Hepatocyte (in vitro differentiated cells): ENCODE measurements around the gene VAV2. TPM values are rescaled to one million over a fixed set of nuclear protein-coding genes. Genes with fewer than 3 reads are reported as not detected.

Source experiments
- DNase-seq: peaks from one replicate; pipeline ENCODE4 v3.0.0-alpha.2; 2016; ENCODE audit warnings: low spot score
- H2AFZ ChIP-seq: fragments of 200-600 bp; sonication (generic); 2 replicates; pipeline ENCODE4 v1.6.0; 2016; ENCODE audit warnings: antibody characterized with exemption, mild to moderate bottlenecking
- H3K27ac ChIP-seq: fragments of 200-600 bp; sonication (generic); 2 replicates; pipeline ENCODE4 v1.5.1; 2016; ENCODE audit warnings: mild to moderate bottlenecking
- H3K27me3 ChIP-seq: fragments of 200-600 bp; sonication (generic); 2 replicates; pipeline ENCODE4 v1.6.1; 2016
- H3K36me3 ChIP-seq: fragments of 200-600 bp; sonication (generic); replicated peaks from 2 replicates; pipeline ENCODE4 v1.5.1; 2016; ENCODE audit warnings: low read depth; ENCODE audit not compliant: insufficient read depth
- H3K4me1 ChIP-seq: fragments of 200-600 bp; sonication (generic); 2 replicates; pipeline ENCODE4 v1.5.1; 2016; ENCODE audit warnings: mild to moderate bottlenecking, moderate library complexity; ENCODE audit not compliant: insufficient read depth
- H3K4me2 ChIP-seq: fragments of 200-600 bp; sonication (generic); 2 replicates; pipeline ENCODE4 v1.6.0; 2016
- H3K4me3 ChIP-seq: fragments of 200-600 bp; sonication (generic); 2 replicates; pipeline ENCODE4 v1.5.1; 2016; ENCODE audit warnings: mild to moderate bottlenecking
- H3K79me2 ChIP-seq: fragments of 200-600 bp; sonication (generic); 2 replicates; pipeline ENCODE4 v1.6.0; 2017; ENCODE audit warnings: mild to moderate bottlenecking
- H3K9me2 ChIP-seq: fragments of 200-600 bp; sonication (generic); replicated peaks from 2 replicates; pipeline ENCODE4 v1.6.0; 2017; ENCODE audit warnings: mild to moderate bottlenecking; ENCODE audit not compliant: insufficient read depth
- H3K9me3 ChIP-seq: fragments of 200-600 bp; sonication (generic); 2 replicates; pipeline ENCODE4 v1.5.1; 2016; ENCODE audit warnings: low read depth, mild to moderate bottlenecking
- H4K20me1 ChIP-seq: fragments of 200-600 bp; sonication (generic); 2 replicates; pipeline ENCODE4 v1.6.0; 2016; ENCODE audit warnings: mild to moderate bottlenecking; ENCODE audit not compliant: insufficient read depth, poor library complexity, severe bottlenecking
- EZH2 ChIP-seq: fragments of 200-600 bp; sonication (generic); IDR thresholded peaks from 2 replicates; pipeline ENCODE4 v1.6.1; 2016; ENCODE audit warnings: antibody characterized with exemption, mild to moderate bottlenecking, borderline replicate concordance
- EZH2phosphoT487 ChIP-seq: fragments of 200-600 bp; sonication (generic); IDR thresholded peaks from one replicate; pipeline ENCODE4 v1.6.1; 2018; ENCODE audit warnings: antibody characterized with exemption, mild to moderate bottlenecking, low read depth, moderate library complexity; ENCODE audit not compliant: unreplicated experiment, severe bottlenecking
- WGBS: methylation state at CpG from one replicate; pipeline ENCODE4 v1.1.6; 2016; ENCODE audit warnings: low lambda C conversion rate; ENCODE audit errors: missing lambda C conversion rate; 5-methylcytosine and 5-hydroxymethylcytosine counted together
- polyA plus RNA-seq: library from polyadenylated mRNA; unstranded; fragments of >200 nt; fragmentation: Nextera tagmentation; extraction: Ambion mirVana; gene quantifications from 2 replicates; pipeline ENCODE4 v1.2.1, GENCODE V29; 2016
- total RNA-seq: library from RNA; depleted of rRNA; stranded (reverse); fragments of >200 nt; gene quantifications from 2 replicates; pipeline ENCODE4 v1.2.3, GENCODE V29; 2014
- TF ChIP-seq, protein P1 (sequence below): fragments of 200-600 bp; sonication (generic); IDR thresholded peaks from 2 replicates; pipeline ENCODE4 v1.5.1; 2016; ENCODE audit warnings: antibody characterized with exemption, mild to moderate bottlenecking; ENCODE audit not compliant: poor library complexity

VAV2 gene
- total and polyA plus RNA-seq, 2 experiments from 2014 or later = 24.9 to 27.7 TPM

- no peak for TF ChIP-seq EZH2
- TF ChIP-seq, protein P1, sequence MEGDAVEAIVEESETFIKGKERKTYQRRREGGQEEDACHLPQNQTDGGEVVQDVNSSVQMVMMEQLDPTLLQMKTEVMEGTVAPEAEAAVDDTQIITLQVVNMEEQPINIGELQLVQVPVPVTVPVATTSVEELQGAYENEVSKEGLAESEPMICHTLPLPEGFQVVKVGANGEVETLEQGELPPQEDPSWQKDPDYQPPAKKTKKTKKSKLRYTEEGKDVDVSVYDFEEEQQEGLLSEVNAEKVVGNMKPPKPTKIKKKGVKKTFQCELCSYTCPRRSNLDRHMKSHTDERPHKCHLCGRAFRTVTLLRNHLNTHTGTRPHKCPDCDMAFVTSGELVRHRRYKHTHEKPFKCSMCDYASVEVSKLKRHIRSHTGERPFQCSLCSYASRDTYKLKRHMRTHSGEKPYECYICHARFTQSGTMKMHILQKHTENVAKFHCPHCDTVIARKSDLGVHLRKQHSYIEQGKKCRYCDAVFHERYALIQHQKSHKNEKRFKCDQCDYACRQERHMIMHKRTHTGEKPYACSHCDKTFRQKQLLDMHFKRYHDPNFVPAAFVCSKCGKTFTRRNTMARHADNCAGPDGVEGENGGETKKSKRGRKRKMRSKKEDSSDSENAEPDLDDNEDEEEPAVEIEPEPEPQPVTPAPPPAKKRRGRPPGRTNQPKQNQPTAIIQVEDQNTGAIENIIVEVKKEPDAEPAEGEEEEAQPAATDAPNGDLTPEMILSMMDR = no peak
- no peak for TF ChIP-seq EZH2phosphoT487
- Histone ChIP-seq H3K27ac (no peak overlapping the region), H3K27me3 (no peaks in the 10 kb centered on the region), H3K36me3 (no peaks in the 10 kb centered on the region), H2AFZ (no peak overlapping the region), H4K20me1 (peaks cover 11% of the 10 kb centered on the region), H3K9me2 (no peaks in the 10 kb centered on the region), H3K4me2 (no peak overlapping the region), H3K79me2 (peaks cover 70% of the 10 kb centered on the region), H3K4me3 (no peak overlapping the region), H3K4me1 (peaks cover 5% of the 10 kb centered on the region), H3K9me3 (no peaks in the 10 kb centered on the region)
- no peak for DNase-seq
- WGBS = 85% methylated on average over 15 of the region's 15 CpGs
Measured at GRCh38 chr9:133932181-133932580, 59.9 kb downstream of the VAV2 start.

DNA sequence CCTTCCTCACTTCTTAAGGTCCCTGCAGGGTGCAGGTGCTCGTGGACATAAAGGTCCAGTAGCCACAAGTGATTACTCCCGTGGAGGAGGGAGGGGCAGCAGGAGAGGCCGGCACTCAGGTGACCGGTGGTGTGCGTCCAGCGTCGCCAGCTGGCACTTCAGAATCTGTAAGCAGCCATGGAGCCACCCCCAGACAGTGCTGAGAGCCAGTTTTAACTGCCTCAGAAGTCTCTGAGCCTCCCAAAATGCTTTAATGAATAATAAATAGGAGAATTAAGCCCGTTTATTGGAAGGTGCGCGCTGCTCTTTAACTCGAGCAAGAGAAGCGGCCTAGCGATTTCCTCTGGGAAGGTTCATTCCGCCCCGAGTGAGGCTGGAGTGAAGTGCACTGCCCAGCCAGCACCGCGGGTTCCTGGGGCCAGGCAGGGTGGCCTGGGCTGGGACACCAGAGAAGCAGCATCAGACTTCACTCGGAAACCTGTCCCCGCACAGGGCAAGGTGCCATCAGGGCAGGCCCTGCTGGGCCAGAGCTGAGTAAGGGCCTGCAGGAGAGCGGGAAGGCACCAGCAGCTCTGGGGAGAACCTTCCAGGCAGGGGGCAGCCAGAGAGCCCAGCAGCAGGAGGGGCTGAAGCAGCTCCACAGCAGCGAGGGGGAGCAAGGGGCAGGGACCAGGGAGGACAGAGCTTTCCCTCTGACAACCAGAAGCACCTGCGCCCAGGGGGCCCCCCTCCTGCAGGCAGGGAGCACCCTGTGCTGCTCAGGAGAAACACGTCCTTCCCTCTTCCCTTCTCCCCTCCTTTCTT, 61.2 kb downstream of the VAV2 start:
- H3K36me3 ChIP-seq = no peaks in the 10 kb centered on the region
- H3K27ac ChIP-seq = no peak overlapping the region
- H3K4me2 ChIP-seq = no peak overlapping the region
- no peak for TF ChIP-seq EZH2phosphoT487
- H3K9me2 ChIP-seq = no peaks in the 10 kb centered on the region
- no peaks in the 10 kb centered on the region for H3K4me1 ChIP-seq
- H3K4me3 ChIP-seq = no peak overlapping the region
- peaks cover 76% of the 10 kb centered on the region for H3K79me2 ChIP-seq
- no peak for DNase-seq
- H4K20me1 ChIP-seq = peaks cover 21% of the 10 kb centered on the region
- WGBS = 83% methylated on average over 23 of the region's 23 CpGs
- H2AFZ ChIP-seq = no peak overlapping the region
- no peaks in the 10 kb centered on the region for H3K27me3 ChIP-seq
- no peaks in the 10 kb centered on the region for H3K9me3 ChIP-seq

GRCh38 chr9:133930046-133930681, 62.0 kb downstream of the VAV2 start:
- H3K4me1 ChIP-seq = no peaks in the 10 kb centered on the region
- no peaks in the 10 kb centered on the region for H3K36me3 ChIP-seq
- H3K27me3 ChIP-seq = no peaks in the 10 kb centered on the region
- H4K20me1 ChIP-seq = peaks cover 21% of the 10 kb centered on the region
- H3K4me2 ChIP-seq = no peak overlapping the region
- H2AFZ ChIP-seq = no peak overlapping the region
- peaks cover 71% of the 10 kb centered on the region for H3K79me2 ChIP-seq
- TF ChIP-seq EZH2phosphoT487 (no peak), EZH2 (no peak)
- TF ChIP-seq, protein P1 = no peak
- no peak for DNase-seq
- no peaks in the 10 kb centered on the region for H3K9me2 ChIP-seq
- H3K9me3 ChIP-seq = no peaks in the 10 kb centered on the region
- H3K4me3 ChIP-seq = no peak overlapping the region
- H3K27ac ChIP-seq = no peak overlapping the region
- 75% methylated on average over 20 of the region's 20 CpGs for WGBS

DNA sequence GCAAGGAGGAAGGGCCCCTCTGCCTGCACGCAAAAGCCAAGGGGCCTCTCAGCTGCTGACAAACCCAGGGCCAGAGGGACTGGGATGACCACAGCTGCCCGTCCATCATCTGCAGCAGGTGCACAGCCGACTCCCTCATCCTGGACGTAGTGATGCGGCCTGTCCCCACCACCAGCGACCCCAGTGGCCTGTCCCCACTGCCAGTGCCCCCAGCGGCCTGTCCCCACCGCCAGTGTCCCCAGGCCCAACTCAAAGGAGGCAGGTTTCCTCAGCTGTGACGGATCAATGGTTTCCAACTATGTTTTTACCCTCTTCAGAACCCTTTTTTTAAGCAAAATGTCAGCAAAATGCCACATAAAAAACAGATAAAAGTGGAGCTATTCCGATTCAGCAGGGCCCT, 62.5 kb downstream of the VAV2 start:
- no peaks in the 10 kb centered on the region for H3K9me3 ChIP-seq
- H3K4me1 ChIP-seq = no peaks in the 10 kb centered on the region
- H2AFZ ChIP-seq = no peak overlapping the region
- no peaks in the 10 kb centered on the region for H3K36me3 ChIP-seq
- TF ChIP-seq EZH2phosphoT487 (no peak), EZH2 (no peak)
- TF ChIP-seq, protein P1 = no peak
- no peak for DNase-seq
- H4K20me1 ChIP-seq = peaks cover 24% of the 10 kb centered on the region
- H3K79me2 ChIP-seq = peaks cover 74% of the 10 kb centered on the region
- no peaks in the 10 kb centered on the region for H3K9me2 ChIP-seq
- WGBS = 83% methylated on average over 10 of the region's 10 CpGs
- no peaks in the 10 kb centered on the region for H3K27me3 ChIP-seq
- no peak overlapping the region for H3K4me3 ChIP-seq
- no peak overlapping the region for H3K27ac ChIP-seq
- no peak overlapping the region for H3K4me2 ChIP-seq
